ENCODE measurements around the gene EFNA5. TPM values are rescaled to one million over a fixed set of nuclear protein-coding genes. Genes with fewer than 3 reads are reported as not detected.

EFNA5 gene
- total and polyA plus RNA-seq, 2 of the 13 experiments (the other 11 are each of a cell fraction or from before 2014, with no cell fraction given): not detected

DNA sequence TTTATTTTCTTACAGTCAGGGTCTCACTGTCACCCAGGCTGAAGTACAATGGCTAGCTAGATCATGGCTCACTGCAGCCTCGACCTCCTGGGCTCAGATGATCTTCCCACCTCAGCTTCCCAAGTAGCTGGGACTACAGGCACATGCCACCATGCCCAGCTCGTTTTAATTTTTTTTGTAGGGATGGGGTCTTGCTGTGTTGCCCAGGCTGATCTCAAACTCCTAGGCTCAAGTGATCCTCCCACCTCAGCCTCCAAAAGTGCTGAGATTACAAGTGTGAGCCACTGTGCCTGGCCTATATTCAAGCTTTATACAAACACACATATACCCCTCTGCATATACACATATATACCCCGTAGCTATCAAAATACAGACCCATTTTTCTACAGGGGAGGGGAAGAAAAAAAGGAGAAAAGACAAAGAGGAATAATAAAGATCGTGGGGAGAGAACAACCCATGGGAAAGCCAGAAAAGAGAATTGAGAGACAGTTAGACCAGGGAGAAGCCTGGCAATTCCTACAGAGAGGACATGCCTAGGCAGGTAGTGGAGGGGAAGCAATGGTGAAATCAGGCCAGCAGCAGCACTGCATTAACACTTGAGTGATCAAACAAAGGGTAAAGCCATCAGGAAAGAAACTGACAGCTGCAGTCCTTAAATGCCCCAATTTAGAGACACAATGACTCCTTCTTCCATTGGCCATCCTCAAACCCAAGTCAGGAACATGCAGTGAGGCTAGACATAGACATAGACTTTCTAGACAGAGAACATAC is 102.7 kb downstream of the EFNA5 start:
- no peaks in the 10 kb centered on the region for H3K79me2 ChIP-seq (ENCODE audit: insufficient read depth, low read length)
- WGBS (ENCODE audit: low lambda C conversion rate): 1% methylated on average over 4 of the region's 4 CpGs
- no peak for ATAC-seq

More for the DNA sequence above, 102.7 kb downstream of the EFNA5 start:
- H3K4me3 ChIP-seq (replicated peaks in 1 of 3; ENCODE audit: insufficient read depth in 1 of 3, low read depth in 2 of 3, low read length in 3 of 3): no peak overlapping the region
- H3K9me3 ChIP-seq (ENCODE audit: low read length): no peaks in the 10 kb centered on the region
- no peaks in the 10 kb centered on the region; a peak in 1 of 5 replicates for H3K27me3 ChIP-seq (ENCODE audit: control insufficient read depth in 1 of 2, insufficient read depth in 2 of 2, low read length in 2 of 2)
- ChIA-PET CTCF (ENCODE audit: low intra/inter-chr PET ratio, low total read pairs) (no interaction called here), POLR2A (no interaction called here)
- no TSS peak for BruUV-seq (replicated peaks)
- no peaks in the 10 kb centered on the region for H4K20me1 ChIP-seq (ENCODE audit: insufficient read depth, low read length)
- intact Hi-C loops (cut with micrococcal nuclease; ENCODE audit: unreplicated experiment) (no loop called here), in situ Hi-C loops (cut with HindIII; ENCODE audit: extremely low pct_ligation_motif_present, low pct_unique_long_range_greater_than_20kb) (no loop called here)
- no peak overlapping the region for H3K27ac ChIP-seq (ENCODE audit: extremely low read length, insufficient read depth, low read length)
- TF ChIP-seq ZNF572 (CRISPR knock-in tag; IDR thresholded peaks at IDR 0.05): no peak
- TF ChIP-seq MIXL1 (CRISPR knock-in tag; IDR thresholded peaks at IDR 0.05): no peak
- TF ChIP-seq ZFP36 (IDR thresholded peaks at IDR 0.05; ENCODE audit: borderline replicate concordance, low read depth, low read length, partially characterized antibody): no peak
- no peak for TF ChIP-seq PPARG (CRISPR knock-in tag; conservative IDR thresholded peaks at IDR 0.05)
- TF ChIP-seq, protein P1, sequence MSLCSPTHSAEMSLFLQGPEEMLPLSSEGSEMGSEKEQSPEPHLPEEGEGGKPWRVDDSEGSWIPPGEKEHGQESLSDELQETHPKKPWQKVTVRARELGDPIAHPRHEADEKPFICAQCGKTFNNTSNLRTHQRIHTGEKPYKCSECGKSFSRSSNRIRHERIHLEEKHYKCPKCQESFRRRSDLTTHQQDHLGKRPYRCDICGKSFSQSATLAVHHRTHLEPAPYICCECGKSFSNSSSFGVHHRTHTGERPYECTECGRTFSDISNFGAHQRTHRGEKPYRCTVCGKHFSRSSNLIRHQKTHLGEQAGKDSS (CRISPR knock-in tag; IDR thresholded peaks at IDR 0.05; ENCODE audit: borderline replicate concordance, low read depth): no peak
- TF ChIP-seq, protein P2, sequence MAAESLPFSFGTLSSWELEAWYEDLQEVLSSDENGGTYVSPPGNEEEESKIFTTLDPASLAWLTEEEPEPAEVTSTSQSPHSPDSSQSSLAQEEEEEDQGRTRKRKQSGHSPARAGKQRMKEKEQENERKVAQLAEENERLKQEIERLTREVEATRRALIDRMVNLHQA (CRISPR knock-in tag; IDR thresholded peaks at IDR 0.05): no peak
- no peak for TF ChIP-seq HOXD1 (CRISPR knock-in tag; IDR thresholded peaks at IDR 0.05)
- TF ChIP-seq, protein P3, sequence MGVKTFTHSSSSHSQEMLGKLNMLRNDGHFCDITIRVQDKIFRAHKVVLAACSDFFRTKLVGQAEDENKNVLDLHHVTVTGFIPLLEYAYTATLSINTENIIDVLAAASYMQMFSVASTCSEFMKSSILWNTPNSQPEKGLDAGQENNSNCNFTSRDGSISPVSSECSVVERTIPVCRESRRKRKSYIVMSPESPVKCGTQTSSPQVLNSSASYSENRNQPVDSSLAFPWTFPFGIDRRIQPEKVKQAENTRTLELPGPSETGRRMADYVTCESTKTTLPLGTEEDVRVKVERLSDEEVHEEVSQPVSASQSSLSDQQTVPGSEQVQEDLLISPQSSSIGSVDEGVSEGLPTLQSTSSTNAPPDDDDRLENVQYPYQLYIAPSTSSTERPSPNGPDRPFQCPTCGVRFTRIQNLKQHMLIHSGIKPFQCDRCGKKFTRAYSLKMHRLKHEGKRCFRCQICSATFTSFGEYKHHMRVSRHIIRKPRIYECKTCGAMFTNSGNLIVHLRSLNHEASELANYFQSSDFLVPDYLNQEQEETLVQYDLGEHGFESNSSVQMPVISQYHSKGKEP (CRISPR knock-in tag; IDR thresholded peaks at IDR 0.05): no peak
- TF ChIP-seq ZBTB20 (CRISPR knock-in tag; IDR thresholded peaks at IDR 0.05; ENCODE audit: borderline replicate concordance, low read depth): no peak
- TF ChIP-seq, protein P4, sequence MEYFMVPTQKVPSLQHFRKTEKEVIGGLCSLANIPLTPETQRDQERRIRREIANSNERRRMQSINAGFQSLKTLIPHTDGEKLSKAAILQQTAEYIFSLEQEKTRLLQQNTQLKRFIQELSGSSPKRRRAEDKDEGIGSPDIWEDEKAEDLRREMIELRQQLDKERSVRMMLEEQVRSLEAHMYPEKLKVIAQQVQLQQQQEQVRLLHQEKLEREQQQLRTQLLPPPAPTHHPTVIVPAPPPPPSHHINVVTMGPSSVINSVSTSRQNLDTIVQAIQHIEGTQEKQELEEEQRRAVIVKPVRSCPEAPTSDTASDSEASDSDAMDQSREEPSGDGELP (IDR thresholded peaks at IDR 0.05; ENCODE audit: borderline replicate concordance, low read depth): no peak
- TF ChIP-seq TSC22D2 (CRISPR knock-in tag; IDR thresholded peaks at IDR 0.05; ENCODE audit: borderline replicate concordance): no peak
- TF ChIP-seq ZSCAN25 (CRISPR knock-in tag; IDR thresholded peaks at IDR 0.05): no peak
- TF ChIP-seq ZSCAN30 (CRISPR knock-in tag; IDR thresholded peaks at IDR 0.05): no peak
- no peak for TF ChIP-seq TMF1 (CRISPR knock-in tag; IDR thresholded peaks at IDR 0.05; ENCODE audit: low read depth)
- TF ChIP-seq, protein P5, sequence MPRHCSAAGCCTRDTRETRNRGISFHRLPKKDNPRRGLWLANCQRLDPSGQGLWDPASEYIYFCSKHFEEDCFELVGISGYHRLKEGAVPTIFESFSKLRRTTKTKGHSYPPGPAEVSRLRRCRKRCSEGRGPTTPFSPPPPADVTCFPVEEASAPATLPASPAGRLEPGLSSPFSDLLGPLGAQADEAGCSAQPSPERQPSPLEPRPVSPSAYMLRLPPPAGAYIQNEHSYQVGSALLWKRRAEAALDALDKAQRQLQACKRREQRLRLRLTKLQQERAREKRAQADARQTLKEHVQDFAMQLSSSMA (CRISPR knock-in tag; IDR thresholded peaks at IDR 0.05): no peak
- TF ChIP-seq ZNF567 (CRISPR knock-in tag; IDR thresholded peaks at IDR 0.05; ENCODE audit: borderline replicate concordance): no peak
- TF ChIP-seq, protein P6, sequence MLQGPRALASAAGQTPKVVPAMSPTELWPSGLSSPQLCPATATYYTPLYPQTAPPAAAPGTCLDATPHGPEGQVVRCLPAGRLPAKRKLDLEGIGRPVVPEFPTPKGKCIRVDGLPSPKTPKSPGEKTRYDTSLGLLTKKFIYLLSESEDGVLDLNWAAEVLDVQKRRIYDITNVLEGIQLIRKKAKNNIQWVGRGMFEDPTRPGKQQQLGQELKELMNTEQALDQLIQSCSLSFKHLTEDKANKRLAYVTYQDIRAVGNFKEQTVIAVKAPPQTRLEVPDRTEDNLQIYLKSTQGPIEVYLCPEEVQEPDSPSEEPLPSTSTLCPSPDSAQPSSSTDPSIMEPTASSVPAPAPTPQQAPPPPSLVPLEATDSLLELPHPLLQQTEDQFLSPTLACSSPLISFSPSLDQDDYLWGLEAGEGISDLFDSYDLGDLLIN (CRISPR knock-in tag; IDR thresholded peaks at IDR 0.05; ENCODE audit: borderline replicate concordance): no peak
- TF ChIP-seq RCOR2 (CRISPR knock-in tag; IDR thresholded peaks at IDR 0.05): no peak
- FAIRE-seq: no peak
- H3K4me2 ChIP-seq (ENCODE audit: low read depth, low read length): no peak overlapping the region
- no peaks in the 10 kb centered on the region for H3K36me3 ChIP-seq (replicated peaks in 1 of 2; ENCODE audit: control insufficient read depth in 1 of 2, insufficient read depth in 2 of 2, low read length in 2 of 2)
- peaks cover 18% of the 10 kb centered on the region for H3K4me1 ChIP-seq (ENCODE audit: insufficient read depth, low read length)
- no peak overlapping the region for H2AFZ ChIP-seq (ENCODE audit: low read length)
- no peak for DNase-seq (ENCODE audit: low spot score)
- no peak overlapping the region for H3K9ac ChIP-seq (ENCODE audit: insufficient read depth, low read depth, low read length)

Data from HepG2 (cell line).